Activated B cell treated with CpG ODN at 0.5 μM for 24 hours (primary cell): ENCODE measurements around the gene ZMYND10. TPM values are rescaled to one million over a fixed set of nuclear protein-coding genes. Genes with fewer than 3 reads are reported as not detected.

ENCODE experiments used
- ATAC-seq: fragments of 200-7000 bp; cut with Tn5 transposase; one replicate; pipeline ENCODE4 v1.10.0; 2021; ENCODE audit warnings: low read depth, mild to moderate bottlenecking, moderate library complexity
- CTCF ChIA-PET: fragments of 350-600 bp; sonication (Branson Sonifier 250); formaldehyde crosslinking; loops from one replicate; lab custom pipeline; 2021; ENCODE audit warnings: antibody characterized with exemption; lab: Charles Lee
- POLR2A ChIA-PET: fragments of 350-600 bp; sonication (Branson Sonifier 250); formaldehyde crosslinking; loops from one replicate; lab custom pipeline; 2021; ENCODE audit warnings: antibody characterized with exemption; lab: Charles Lee
- DNase-seq: peaks from one replicate; pipeline ENCODE4 v3.0.0; 2022
- H3K27ac Mint-ChIP-seq: one replicate; pipeline ENCODE4 v1.8.0; 2020; ENCODE audit warnings: mixed read lengths
- H3K27me3 Mint-ChIP-seq: one replicate; pipeline ENCODE4 v1.8.0; 2021; ENCODE audit warnings: mixed read lengths
- H3K36me3 Mint-ChIP-seq: one replicate; pipeline ENCODE4 v1.8.0; 2021; ENCODE audit warnings: low read depth, mixed read lengths
- H3K4me1 Mint-ChIP-seq: one replicate; pipeline ENCODE4 v1.8.0; 2021; ENCODE audit warnings: mixed read lengths
- H3K4me3 Mint-ChIP-seq: one replicate; pipeline ENCODE4 v1.8.0; 2020; ENCODE audit warnings: mild to moderate bottlenecking, mixed read lengths
- H3K9me3 Mint-ChIP-seq: one replicate; pipeline ENCODE4 v1.8.0; 2020; ENCODE audit warnings: mixed read lengths
- CTCF ChIP-seq: fragments of 200-600 bp; IDR thresholded peaks from one replicate; pipeline ENCODE4 v1.8.0; 2022; ENCODE audit warnings: antibody characterized with exemption, mild to moderate bottlenecking
- intact Hi-C: fragments of 100-400 bp; cut with micrococcal nuclease; formaldehyde crosslinking; loops from one replicate; pipeline ENCODE4 v1.15.1; 2024
- total RNA-seq: library from RNA; stranded (reverse); gene quantifications from 2 replicates; pipeline ENCODE4 v1.2.3, GENCODE V29; 2022

ZMYND10 gene
- total RNA-seq, 1 donor from 2014 or later, result 0.64 TPM

- Mint-ChIP-seq H3K27me3 (no peaks in the 10 kb centered on the region), H3K9me3 (no peaks in the 10 kb centered on the region), H3K27ac (peak overlapping the region; percentile 78), H3K4me3 (peak overlapping the region; percentile 96), H3K36me3 (peaks cover 41% of the 10 kb centered on the region), H3K4me1 (peaks cover 48% of the 10 kb centered on the region)
- POLR2A ChIA-PET, result interaction anchor here (1.0 kb wide), 1 partner anchor 18 kb away, joined by 3 read pairs; the partner anchor contains the start of gene RASSF1
- no peak for DNase-seq
- ATAC-seq, result no peak
- CTCF ChIA-PET, result no interaction called here
- TF ChIP-seq CTCF, result no peak
- intact Hi-C loops, result loop anchor here (2.0 to 10.0 kb wide), 4 partner anchors 159 to 1696 kb away; partner anchors contain the start of genes DUSP7, HEMK1 and MANF
These were observed 12.9 kb upstream of the ZMYND10 start for GRCh38 chr3:50358355-50358910.

- Mint-ChIP-seq H3K9me3 (no peaks in the 10 kb centered on the region), H3K4me3 (peak overlapping the region; percentile 59), H3K27me3 (no peaks in the 10 kb centered on the region), H3K36me3 (peaks cover 48% of the 10 kb centered on the region), H3K27ac (no peak overlapping the region), H3K4me1 (peaks cover 50% of the 10 kb centered on the region)
- DNase-seq (no peak), ATAC-seq (no peak)
- CTCF ChIA-PET, result no interaction called here
- no peak for TF ChIP-seq CTCF
- intact Hi-C loops, result loop anchor here (5.0 to 10.0 kb wide), 2 partner anchors 160 to 1697 kb away; partner anchors contain the start of gene DUSP7
- POLR2A ChIA-PET, result interaction anchor here (1.2 to 1.3 kb wide), 2 partner anchors 17 to 20 kb away, joined by 3 to 9 read pairs; partner anchors contain the start of gene RASSF1
These were observed 11.9 kb upstream of the ZMYND10 start for GRCh38 chr3:50357481-50357880.

GRCh38 chr3:50356553-50356952 is 11.0 kb upstream of the ZMYND10 start:
- intact Hi-C loops, result loop anchor here (5.0 to 10.0 kb wide), 2 partner anchors 161 to 1698 kb away; partner anchors contain the start of gene DUSP7
- ATAC-seq (no peak), DNase-seq (no peak)
- Mint-ChIP-seq H3K27ac (peak overlapping the region; percentile 24), H3K4me1 (peaks cover 56% of the 10 kb centered on the region), H3K27me3 (no peaks in the 10 kb centered on the region), H3K9me3 (no peaks in the 10 kb centered on the region), H3K36me3 (peaks cover 48% of the 10 kb centered on the region), H3K4me3 (peak overlapping the region; percentile 24)
- ChIA-PET CTCF (interaction anchor here (0.6 to 0.8 kb wide), 2 partner anchors 9 to 1097 kb away, joined by 4 to 5 read pairs; no protein-coding TSS in a partner anchor), POLR2A (interaction anchor here (0.9 to 1.3 kb wide), 3 partner anchors 9 to 19 kb away, joined by 3 to 9 read pairs (median 4); partner anchors contain the start of gene RASSF1)
- TF ChIP-seq CTCF, result no peak

GRCh38 chr3:50355829-50356552 is 10.5 kb upstream of the ZMYND10 start:
- ChIA-PET CTCF (interaction anchor here (0.6 to 0.8 kb wide), 2 partner anchors 8 to 1098 kb away, joined by 4 to 5 read pairs; no protein-coding TSS in a partner anchor), POLR2A (interaction anchor here (0.9 kb wide), 1 partner anchor 9 kb away, joined by 4 read pairs; no protein-coding TSS in a partner anchor)
- DNase-seq, result no peak
- peaks cover 48% of the 10 kb centered on the region for H3K36me3 Mint-ChIP-seq
- TF ChIP-seq CTCF, result no peak
- no peaks in the 10 kb centered on the region for H3K9me3 Mint-ChIP-seq
- H3K4me3 Mint-ChIP-seq, result no peak overlapping the region
- peaks cover 61% of the 10 kb centered on the region for H3K4me1 Mint-ChIP-seq
- no peak for ATAC-seq
- H3K27ac Mint-ChIP-seq, result no peak overlapping the region
- intact Hi-C loops, result loop anchor here (5.0 to 10.0 kb wide), 2 partner anchors 161 to 1699 kb away; partner anchors contain the start of gene DUSP7
- H3K27me3 Mint-ChIP-seq, result no peaks in the 10 kb centered on the region
